Stimulated activated CD8-positive, alpha-beta memory T cell treated with anti-CD3 and anti-CD28 coated beads, Interleukin-12 subunit alpha, Interleukin-12 subunit beta, amount 100 ng/mL, for 24 hours (primary cell): ENCODE data around the gene TTC28.
"Not testable (repeated sequence)": the region's sequence is repeated elsewhere in the genome, so short reads cannot be mapped to it uniquely, and the experiment has no call there.

Experiments
- DNase-seq: peaks from one replicate; pipeline ENCODE4 v3.0.0-alpha.2; 2020; ENCODE audit errors: extremely low read depth

The TTC28 gene

DNA sequence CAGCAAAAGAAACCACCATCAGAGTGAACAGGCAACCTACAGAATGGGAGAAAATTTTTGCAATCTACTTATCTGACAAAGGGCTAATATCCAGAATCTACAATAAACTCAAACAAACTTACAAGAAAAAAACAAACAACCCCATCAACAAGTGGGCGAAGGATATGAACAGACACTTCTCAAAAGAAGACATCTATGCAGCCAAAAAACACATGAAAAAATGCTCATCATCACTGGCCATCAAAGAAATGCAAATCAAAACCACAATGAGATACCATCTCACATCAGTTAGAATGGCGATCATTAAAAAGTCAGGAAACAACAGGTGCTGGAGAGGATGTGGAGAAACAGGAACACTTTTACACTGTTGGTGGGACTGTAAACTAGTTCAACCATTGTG lies 188.4 kb downstream of the TTC28 start:
- DNase-seq = not testable (repeated sequence)

DNA sequence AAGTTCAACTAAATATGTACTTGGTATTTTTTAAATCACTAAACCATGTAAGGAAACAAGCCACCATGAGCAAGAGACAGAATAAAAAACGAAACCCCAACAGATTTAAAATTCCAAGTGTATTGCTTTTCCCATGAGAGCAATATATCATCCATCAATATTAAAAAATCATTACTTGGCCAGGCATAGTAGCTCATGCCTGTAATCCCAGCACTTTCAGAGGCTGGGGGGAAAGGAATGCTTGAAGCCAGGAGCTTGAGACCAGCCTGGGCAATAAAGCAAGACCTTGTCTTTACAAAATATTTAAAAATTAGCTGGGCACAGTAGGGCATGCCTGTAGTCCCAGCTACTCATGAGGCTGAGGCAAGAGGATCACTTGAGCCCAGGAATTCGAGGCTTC lies 190.8 kb downstream of the TTC28 start:
- DNase-seq = no peak

DNA sequence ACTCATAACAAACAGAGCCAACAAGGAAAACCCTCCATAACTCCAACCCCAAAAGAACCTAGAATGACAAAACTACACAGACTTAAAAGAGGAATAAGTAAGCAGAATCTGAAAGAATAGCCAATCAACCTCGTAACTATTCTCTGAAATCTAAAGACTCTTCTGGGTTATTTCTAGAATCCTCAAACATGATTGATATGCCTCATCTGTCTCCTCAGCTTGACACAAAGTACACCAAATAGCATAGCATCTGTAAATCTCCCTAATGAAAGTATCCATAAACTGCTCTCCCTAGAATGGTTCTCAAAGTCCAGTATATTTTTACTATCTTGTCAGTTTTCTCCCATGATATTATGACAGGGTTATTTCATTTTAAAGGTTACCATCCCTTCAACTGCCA lies 195.0 kb downstream of the TTC28 start:
- no peak for DNase-seq

DNA sequence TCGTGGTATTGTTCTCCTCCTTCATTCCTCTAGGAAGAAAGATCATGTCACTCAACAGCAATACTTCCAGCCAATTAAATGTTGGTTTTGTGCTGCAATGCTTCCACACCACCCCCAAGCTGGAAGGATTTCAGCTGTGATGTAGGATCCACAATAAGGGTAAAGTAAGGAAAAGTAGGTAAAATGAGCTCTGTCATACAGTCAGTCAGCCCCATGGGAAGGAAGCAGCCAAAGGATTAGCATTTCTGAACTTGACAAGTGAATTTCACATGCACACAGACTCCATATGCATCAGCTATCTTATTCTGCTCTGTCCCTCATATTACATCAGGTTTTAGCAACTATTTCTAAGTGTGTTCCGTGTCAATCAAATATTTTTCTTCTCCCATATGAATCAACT lies 197.9 kb downstream of the TTC28 start:
- DNase-seq = no peak

DNA sequence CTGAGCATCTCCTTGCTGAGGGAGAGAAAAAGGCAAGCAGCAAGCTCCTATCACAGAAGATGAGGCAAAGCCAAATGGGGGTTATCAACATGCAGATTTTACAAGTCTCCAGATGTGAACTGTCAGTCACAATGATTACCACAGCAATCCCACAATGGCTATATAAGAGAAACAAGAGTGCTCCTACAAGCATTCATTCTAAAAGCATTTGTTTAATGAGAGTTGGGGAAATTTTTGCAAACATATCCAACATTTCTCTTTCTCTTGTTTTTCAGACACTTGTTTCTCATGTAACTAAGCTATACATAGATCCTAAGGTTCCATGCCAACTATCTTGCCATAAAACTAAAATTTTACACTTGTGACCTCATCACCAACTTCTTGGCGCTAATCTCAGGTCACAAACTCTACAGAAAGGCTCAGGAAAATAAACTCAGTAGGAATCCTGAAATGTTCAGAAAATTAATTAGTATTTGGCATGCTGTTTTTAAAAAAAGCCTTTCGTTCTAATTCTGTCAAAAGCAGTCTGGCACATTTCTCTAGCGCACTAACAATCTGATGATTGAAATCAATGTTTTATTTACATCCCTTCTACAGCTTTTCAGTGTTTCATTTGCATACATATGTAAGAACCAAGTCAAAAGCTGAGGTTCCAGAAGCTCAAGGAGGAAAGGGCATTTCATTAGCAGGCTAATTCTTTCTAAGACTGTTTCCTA lies 199.5 kb downstream of the TTC28 start:
- DNase-seq = no peak

DNA sequence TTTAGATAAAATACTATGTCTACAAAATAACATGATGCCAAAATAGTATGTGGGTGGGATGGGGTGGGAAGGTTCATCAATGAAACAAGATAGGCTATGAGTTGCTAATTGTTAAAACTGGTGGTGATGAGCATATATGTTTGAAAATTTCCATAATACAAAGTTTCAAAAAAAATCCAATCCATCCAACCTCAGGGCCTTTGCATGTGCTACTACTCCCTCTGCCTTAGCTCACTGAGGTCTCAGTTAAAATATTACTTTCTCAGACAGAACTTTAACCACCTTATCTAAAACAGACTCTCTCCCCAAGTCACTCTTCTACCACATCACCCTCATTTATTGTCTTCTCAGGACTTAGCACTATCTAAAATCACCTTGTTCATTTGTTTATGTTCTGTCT lies 201.1 kb downstream of the TTC28 start:
- DNase-seq = no peak

DNA sequence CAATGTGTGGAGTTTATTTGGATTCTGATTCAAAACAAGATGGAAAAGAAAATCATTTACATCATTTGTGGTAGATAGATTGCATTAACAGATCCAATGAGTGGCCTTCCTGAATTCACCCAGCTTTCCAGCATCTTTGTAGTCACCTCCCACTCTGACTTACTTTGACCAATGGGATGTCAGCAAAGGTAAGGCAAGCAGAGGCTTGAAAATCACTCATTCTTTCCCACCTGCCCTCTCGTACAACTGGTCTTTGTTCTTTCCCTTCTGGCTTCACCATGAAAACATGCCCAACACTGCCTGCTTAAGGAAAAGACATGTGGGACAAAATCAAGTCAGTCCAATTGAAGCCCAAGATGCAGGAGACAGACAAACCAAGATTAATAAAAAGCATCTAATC lies 202.1 kb downstream of the TTC28 start:
- DNase-seq = no peak

DNA sequence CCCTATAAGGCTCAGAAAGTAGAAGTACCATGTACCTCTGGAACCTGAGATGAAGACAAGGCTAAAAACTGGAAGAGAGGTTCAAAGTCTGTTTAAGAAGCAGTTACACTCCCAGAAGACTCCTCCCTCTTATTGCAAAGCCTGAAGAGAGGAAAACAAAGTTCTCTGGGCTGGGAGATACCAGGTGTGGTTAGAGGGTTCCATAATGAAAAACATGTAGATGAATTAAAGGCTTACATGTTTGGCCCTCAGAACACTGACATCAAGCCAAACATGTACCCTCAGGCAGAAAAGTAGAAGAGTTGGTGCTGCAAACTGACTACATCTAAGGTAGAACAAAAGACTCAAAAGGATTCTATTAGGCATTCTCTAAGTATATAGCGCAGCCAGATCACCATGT lies 205.3 kb downstream of the TTC28 start:
- no peak for DNase-seq

DNA sequence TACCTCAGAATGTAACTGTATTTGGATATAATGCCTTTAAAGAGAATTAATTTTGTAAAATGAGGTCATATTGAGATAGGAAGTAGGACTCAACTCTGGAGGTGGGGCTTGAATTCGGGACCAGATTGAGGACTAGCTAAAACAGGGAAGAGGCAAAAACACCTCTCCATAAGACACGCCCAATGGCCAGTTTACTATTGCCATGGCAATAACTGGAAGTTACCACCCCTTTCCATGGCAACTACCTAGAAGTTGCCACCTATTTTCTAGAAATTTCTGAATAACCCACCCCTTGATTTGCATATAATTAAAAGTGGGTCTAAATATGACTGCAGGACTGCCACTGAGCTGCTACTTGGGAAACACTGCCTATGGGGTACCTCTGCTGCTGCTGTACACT lies 206.4 kb downstream of the TTC28 start:
- DNase-seq = no peak

DNA sequence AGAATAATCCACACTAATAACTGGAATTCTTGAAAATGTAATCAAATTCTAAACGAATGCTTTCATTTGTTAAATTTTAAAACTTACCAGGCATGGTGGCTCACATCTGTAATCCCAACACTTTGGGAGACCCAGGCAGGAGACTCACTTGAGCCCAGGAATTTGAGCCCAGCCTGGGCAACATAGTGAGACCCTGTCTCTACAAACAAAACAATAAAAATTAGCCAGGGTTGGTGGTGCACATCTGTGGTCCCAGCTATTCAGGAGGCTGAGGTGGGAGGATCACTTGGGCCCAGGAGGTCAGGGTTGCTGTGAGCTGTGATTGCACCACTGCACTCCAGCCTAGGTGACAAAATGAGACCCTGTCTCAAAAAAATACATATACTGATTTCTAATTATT lies 212.6 kb downstream of the TTC28 start:
- DNase-seq = not testable (repeated sequence)

DNA sequence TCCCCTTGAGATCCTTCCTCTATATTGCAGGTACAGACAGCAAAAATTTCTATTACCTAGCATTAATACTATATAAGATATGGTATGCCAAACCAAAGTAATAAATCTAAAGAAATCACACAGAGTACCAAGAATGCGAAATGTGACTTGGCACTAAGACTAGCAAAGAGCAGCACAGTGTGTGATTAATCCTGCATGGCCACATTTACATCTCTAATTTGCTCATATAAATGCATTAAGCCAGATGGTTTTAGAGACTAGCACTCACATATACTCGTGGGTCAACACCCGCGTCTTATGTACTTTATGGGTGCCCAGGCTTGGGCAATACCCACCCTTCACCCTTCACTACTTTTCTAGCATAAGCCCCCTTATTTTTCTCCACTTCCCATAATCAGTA lies 213.2 kb downstream of the TTC28 start:
- no peak for DNase-seq

DNA sequence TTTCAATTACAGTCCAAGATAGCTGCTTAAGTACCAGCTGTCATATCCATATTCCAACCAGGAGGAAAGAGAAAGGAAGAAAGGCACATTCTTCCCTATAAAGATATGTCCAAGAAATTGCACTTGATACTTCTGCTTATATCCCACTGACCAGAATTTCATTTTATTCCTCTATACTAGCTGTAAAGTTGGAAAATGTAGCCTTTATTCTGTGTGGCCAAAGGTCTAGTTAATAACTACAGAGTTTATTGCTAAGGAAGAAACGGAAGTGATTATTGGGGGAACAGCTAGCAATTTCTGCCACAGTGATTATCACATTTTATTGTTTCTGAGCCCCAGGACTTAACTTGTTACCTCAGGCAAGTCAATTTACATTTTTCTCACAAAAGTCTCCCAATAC lies 213.8 kb downstream of the TTC28 start:
- DNase-seq = no peak

DNA sequence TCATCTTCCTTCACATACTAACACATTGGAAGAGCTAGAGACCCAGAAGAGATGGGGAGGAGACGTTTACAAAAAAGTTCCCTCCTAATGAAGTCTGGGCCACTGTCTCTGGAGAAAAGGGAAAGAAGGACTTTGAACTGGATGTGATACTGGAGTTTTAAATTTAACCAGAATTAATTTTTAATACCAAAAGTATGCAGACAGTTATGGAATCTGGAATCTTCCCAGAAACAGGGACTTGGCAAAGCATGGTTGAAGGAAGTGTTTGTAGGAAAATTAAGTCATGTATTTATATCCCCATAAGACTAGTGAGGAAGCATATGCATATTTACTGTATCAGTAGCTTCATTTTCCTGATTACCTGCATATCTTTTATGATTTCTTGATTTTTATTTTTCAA lies 215.5 kb downstream of the TTC28 start:
- no peak for DNase-seq

DNA sequence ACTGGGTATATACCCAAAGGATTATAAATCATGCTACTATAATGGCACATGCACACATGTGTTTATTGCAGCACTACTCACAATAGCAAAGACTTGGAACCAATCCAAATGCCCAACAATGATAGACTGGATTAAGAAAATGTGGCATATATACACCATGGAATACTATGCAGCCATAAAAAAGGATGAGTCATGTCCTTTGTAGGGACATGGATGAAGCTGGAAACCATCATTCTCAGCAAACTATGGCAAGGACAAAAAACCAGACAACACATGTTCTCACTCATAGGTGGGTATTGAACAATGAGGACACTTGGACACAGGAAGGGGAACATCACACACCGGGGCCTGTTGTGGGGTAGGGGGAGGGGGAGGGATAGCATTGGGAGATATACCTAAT lies 216.2 kb downstream of the TTC28 start:
- not testable (repeated sequence) for DNase-seq

DNA sequence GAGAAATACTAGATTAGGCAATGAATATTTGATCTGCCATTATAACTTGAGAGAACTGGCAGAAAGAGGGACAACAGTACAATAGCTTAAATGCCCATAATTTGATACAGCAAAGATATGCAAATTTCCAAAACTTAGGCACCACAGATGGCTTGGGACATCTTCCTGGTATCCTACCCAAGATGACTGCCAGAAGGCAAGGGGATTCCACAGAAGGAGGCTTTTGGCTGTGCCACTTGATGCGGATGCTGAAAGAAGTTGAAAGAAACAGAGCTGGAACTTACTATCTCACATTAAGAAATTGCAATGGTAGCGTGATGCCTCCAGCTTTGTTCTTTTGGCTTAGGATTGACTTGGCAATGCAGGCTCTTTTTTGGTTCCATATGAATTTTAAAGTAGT lies 216.7 kb downstream of the TTC28 start:
- DNase-seq = no peak

DNA sequence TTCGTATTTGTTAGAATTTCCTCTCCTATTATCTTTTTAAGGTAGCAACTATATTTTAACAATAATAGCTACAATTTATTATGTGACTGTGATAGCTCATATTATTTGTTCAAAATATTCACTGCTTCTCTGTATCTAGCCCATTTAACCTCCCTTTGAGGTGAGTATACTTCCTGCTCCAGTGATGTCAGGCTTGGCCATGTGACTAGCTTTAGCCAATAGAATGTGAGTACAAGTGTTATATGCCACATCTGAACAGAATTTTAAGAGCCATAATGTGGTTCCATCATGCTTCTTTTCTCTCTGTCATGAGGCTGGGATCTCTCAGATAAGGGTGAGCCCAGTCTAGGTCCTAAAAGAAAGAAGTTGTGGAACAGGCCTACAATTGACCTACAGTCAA lies 217.6 kb downstream of the TTC28 start:
- DNase-seq = no peak

DNA sequence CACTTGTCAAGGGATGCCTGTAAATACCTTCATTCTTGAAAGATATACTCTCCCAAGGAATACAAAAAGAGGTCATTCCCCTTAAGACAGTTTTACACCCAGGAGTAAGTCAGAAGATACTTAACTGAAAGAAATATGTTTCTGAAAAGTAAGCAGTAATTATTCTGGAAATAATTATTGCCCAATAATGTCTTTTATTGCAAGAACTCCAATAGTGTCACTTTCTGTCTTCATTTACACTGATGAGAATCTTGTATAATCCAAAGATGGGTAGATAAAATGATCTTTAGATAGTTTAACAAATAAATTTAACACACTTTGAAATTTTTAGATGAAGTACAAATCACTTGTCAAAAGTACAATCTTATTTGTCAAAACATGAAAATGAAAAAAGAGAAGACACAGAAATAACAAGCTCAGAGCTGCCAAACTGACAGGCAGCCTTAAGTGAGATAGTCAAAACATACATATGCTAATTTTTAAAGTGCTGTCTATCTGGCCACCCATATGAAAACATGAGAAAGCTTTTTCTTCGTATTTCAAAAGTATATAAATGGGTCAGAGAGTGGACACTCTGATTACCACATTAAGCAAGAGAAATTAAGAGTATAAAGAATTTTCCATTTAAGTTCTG lies 225.1 kb downstream of the TTC28 start:
- DNase-seq = no peak

DNA sequence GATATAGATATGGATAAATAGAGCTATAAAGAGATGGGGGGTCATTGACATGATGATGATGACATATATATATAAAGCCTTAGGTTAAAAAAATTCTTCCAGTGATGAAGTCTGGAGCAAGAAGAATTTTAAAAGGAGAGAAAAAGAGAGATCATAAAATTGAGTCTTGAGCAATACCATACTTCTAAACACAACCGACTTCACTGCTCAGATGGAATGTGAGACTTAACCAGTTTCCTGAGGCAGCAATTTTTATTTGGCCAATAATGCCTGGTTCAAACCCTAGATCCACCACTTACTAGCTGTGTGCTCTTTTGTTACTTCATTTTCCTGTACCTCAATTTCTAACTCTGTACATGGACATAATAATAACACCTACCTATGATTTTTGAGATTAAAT lies 229.5 kb downstream of the TTC28 start:
- no peak for DNase-seq

DNA sequence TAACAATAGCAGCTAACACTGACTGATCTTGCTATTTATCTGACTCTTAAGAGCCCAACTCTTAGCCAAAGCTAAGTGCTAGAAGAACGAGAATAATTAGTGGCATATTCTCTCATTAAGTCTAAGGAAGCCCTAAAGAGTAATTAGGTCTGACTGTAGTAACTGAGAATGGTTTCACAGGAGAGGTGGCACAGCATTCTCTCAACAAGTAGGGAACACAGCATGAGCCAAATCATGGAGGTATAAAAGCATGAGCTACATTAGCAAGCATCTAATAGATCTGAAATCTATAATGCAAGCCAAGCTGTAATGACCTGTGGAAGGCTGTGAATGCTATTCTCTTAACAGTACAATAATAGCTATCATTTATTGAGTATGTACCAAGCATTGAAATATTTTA lies 230.6 kb downstream of the TTC28 start:
- DNase-seq = no peak

DNA sequence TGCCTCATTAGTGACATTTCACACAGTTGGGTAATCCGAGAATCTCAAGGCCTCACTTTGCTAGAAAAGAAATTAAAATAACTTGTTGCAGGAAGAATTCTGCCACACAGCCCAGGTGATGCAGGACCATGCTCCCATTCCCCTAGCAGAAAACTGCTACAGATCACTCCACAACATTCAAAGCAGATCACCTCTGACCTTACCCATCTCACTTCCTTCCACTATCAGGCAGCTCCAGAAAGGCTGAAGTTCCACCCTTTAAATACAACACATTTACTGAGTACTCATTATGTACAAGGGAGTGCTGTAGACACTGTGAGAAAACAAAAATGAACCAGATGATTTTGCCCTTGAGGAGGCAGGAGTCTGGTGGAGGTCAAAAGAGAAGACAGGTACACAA lies 231.0 kb downstream of the TTC28 start:
- DNase-seq = no peak

DNA sequence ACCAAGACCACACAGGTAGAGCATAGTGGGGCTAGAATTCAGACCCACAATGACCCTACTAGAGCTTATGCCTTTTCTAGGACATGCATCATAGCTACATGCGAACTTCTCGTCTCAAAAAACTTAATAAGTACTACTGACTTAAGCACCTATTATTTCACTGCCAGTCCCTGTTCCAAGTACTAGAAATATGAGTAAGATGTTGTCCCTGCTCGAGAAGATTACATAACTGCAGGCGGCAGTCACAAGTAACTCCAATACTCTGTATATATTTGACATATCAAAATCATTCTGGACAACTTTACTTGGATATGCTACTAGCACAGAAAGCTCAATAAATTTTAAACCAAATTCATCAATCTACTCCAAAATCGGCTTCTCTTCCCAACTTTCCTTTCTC lies 235.0 kb downstream of the TTC28 start:
- DNase-seq = no peak

DNA sequence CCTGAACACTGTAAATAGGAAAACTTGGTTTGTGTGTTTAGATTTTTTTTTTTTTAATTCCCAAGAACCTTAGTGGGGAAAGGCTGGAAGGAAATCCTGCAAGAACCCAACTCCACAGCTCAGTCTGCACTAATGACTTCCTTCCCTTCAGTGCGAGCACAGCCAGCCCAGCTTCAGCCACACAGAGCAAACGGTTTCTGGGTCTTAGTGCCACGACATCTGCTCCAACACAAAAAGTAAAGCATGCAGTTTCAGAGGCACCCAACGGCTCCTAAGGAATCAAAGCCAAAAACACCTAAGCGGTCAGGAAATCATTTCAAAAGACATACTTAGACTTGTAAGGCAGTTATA lies 236.1 kb downstream of the TTC28 start:
- DNase-seq = no peak

DNA sequence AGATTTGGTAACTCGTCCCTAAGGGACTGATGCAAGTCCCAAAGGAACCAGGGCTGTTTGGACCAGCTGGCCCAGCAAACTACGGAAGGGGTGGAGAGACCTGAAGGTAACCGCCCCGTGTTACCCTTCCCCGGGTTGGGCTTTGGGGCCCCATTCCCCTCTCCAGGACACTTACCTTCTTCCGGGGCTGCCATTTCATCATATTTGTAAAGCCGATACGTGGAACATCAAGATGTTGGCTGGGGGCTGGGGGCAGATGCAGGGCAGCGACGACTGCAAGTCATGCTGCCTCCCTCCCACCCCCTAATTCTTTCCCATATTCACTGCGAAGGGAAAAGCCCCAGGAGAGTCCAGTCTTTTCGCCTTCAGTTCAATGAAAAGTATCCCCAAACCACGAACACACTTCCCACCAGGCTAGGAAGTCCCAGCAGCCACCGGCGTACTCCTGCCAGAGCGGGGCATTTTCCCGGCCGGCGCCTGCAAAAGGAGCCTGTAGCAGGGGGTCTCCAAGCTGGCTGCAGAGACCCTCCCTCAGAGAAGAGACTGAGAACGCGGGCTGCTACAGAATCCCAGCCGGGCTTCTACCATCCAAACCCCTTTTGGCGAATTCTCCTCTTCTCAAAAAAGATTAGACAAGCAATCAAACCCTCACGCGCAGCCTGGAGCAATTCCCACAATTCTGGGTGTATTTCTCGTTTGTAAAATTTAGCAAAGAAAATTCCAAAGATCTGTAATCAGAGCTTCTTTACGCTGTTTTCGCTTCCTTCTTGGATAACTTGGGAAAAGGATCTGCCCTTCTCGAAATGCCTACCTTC lies 236.7 kb downstream of the TTC28 start:
- no peak for DNase-seq
